ENCODE data around the gene IPO5. TPM values are rescaled to one million over a fixed set of nuclear protein-coding genes. Genes with fewer than 3 reads are reported as not detected.

The IPO5 gene
- total RNA-seq, 1 experiment from 2014 or later = 342 TPM

DNA sequence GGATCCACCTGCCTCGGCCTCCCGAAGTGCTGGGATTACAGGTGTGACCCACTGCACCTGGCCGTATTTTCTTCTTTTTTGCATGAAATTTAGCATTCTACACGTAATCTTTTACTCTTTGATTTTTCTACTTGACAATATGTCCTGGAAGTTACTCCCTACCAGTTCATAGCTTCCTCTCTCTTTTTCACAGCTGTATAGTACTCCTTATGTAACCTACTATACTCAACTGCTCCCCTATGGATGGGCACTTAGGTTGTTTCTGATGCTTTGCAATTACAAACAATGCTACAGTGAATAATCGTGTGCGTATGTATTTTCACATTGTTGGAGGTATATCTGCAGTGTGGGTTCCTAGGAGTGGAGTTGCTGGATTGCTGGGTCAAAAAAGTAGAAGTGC is 98.9 kb downstream of the IPO5 start:
- H3K9me3 Mint-ChIP-seq = peaks cover 0 to 3% of the 10 kb centered on the region in 2 experiments; a peak in 2 of 5 replicates
- no peak for DNase-seq
- no peak overlapping the region for H3K14ac ChIP-seq (ENCODE audit: insufficient read depth, low read length)
- H3K4me1 ChIP-seq (ENCODE audit: insufficient read depth, low read length) = no peaks in the 10 kb centered on the region
- no peaks in the 10 kb centered on the region for H3K27me3 ChIP-seq (ENCODE audit: insufficient read depth, low read length)
- no peak overlapping the region for H2BK15ac ChIP-seq (ENCODE audit: low read depth, low read length)
- no peak overlapping the region for H2AK5ac ChIP-seq (ENCODE audit: insufficient read length, low read length)
- no peaks in the 10 kb centered on the region for H3K23me2 ChIP-seq (ENCODE audit: insufficient read length, low read depth, low read length, poor library complexity, severe bottlenecking)
- H2BK12ac ChIP-seq (ENCODE audit: insufficient read length, low read depth, low read length) = no peak overlapping the region
- no peaks in the 10 kb centered on the region for H3K9me3 ChIP-seq (ENCODE audit: control insufficient read depth, low read depth, low read length)
- no CpG with 5 or more reads among the region's 6 CpGs for WGBS (ENCODE audit: extremely low coverage, insufficient read length, low lambda C conversion rate)
- H3K23ac ChIP-seq (ENCODE audit: insufficient read length, low read depth, low read length) = no peak overlapping the region
- no peak overlapping the region for H2BK20ac ChIP-seq (ENCODE audit: low read depth, low read length, poor library complexity, severe bottlenecking)
- H4K91ac ChIP-seq (ENCODE audit: insufficient read length, low read depth, low read length) = no peak overlapping the region
- H3K79me1 ChIP-seq (ENCODE audit: insufficient read depth, low read depth, low read length, poor library complexity, severe bottlenecking) = no peaks in the 10 kb centered on the region
- H3K18ac ChIP-seq (ENCODE audit: insufficient read length, low read depth, low read length) = no peak overlapping the region
- no peak overlapping the region for H4K8ac ChIP-seq (replicated peaks; ENCODE audit: insufficient read length, low read depth, low read length)
- H3K4me2 ChIP-seq (ENCODE audit: insufficient read depth, insufficient read length, low read length) = no peak overlapping the region
- H3K27ac ChIP-seq (ENCODE audit: insufficient read length, low read depth, low read length) = no peak overlapping the region
- H4K5ac ChIP-seq (ENCODE audit: insufficient read length, low read depth, low read length) = no peak overlapping the region
- no peak overlapping the region for H2BK5ac ChIP-seq (ENCODE audit: insufficient read length, low read length)
- H2AFZ ChIP-seq (ENCODE audit: low read length) = no peak overlapping the region
- peaks cover 1% of the 10 kb centered on the region; the same call in 1 of the 2 replicates for H3K27me3 Mint-ChIP-seq (ENCODE audit: low read depth)
- no peak overlapping the region for H3K4me3 Mint-ChIP-seq
- H3T11ph ChIP-seq (ENCODE audit: low read length) = no peak overlapping the region
- TF ChIP-seq, protein P1, sequence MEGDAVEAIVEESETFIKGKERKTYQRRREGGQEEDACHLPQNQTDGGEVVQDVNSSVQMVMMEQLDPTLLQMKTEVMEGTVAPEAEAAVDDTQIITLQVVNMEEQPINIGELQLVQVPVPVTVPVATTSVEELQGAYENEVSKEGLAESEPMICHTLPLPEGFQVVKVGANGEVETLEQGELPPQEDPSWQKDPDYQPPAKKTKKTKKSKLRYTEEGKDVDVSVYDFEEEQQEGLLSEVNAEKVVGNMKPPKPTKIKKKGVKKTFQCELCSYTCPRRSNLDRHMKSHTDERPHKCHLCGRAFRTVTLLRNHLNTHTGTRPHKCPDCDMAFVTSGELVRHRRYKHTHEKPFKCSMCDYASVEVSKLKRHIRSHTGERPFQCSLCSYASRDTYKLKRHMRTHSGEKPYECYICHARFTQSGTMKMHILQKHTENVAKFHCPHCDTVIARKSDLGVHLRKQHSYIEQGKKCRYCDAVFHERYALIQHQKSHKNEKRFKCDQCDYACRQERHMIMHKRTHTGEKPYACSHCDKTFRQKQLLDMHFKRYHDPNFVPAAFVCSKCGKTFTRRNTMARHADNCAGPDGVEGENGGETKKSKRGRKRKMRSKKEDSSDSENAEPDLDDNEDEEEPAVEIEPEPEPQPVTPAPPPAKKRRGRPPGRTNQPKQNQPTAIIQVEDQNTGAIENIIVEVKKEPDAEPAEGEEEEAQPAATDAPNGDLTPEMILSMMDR (conservative IDR thresholded peaks at IDR 0.05) = no peak
- H3K27ac Mint-ChIP-seq = no peak overlapping the region; a peak in 1 of 7 replicates
- H2BK120ac ChIP-seq (ENCODE audit: low read depth, low read length, poor library complexity, severe bottlenecking) = no peak overlapping the region
- H3K9ac ChIP-seq (ENCODE audit: extremely low read depth, insufficient read length, low read length) = no peak overlapping the region
- H4K20me1 ChIP-seq (ENCODE audit: control insufficient read depth, insufficient read depth, insufficient read length) = peaks cover 2% of the 10 kb centered on the region
- no peak overlapping the region for H3K4ac ChIP-seq (ENCODE audit: low read depth, low read length)
- H3K56ac ChIP-seq (ENCODE audit: insufficient read length, low read depth, low read length) = no peak overlapping the region
- peaks cover 13 to 14% of the 10 kb centered on the region in 2 experiments for H3K4me1 Mint-ChIP-seq
- H3K36me3 Mint-ChIP-seq (ENCODE audit: insufficient read depth in 1 of 3, low read depth in 3 of 3) = 0 out of 7 replicates have a peak, but pooled peaks cover 0 to 3% (median 0%) of the 10 kb centered on the region in 3 experiments
- no peaks in the 10 kb centered on the region for H3K79me2 ChIP-seq (ENCODE audit: insufficient read depth, low read length)

All from H9 (cell line).